Activated CD8-positive, alpha-beta memory T cell treated with anti-CD3 and anti-CD28 coated beads, Interleukin-2, amount 10 ng/mL, durations not matched to agents 7 days and 5 days (primary cell): Measurements from ENCODE around the gene ETS1. TPM values are rescaled to one million over a fixed set of nuclear protein-coding genes. Genes with fewer than 3 reads are reported as not detected.

ENCODE experiments used
- ATAC-seq: fragments of 150-1000 bp; cut with Tn5 transposase; one replicate; pipeline ENCODE4 v1.10.0; 2021; ENCODE audit warnings: moderate library complexity
- CTCF ChIA-PET: fragments of 350-600 bp; sonication (Branson Sonifier 250); formaldehyde crosslinking; loops from one replicate; lab custom pipeline; 2021; ENCODE audit warnings: antibody characterized with exemption; lab: Charles Lee
- DNase-seq: peaks from one replicate; pipeline ENCODE4 v3.0.0-alpha.2; 2020
- H3K27ac Mint-ChIP-seq: one replicate; pipeline ENCODE4 v1.8.0; 2021; ENCODE audit warnings: mild to moderate bottlenecking, mixed read lengths
- H3K27me3 Mint-ChIP-seq: one replicate; pipeline ENCODE4 v1.8.0; 2021; ENCODE audit warnings: mixed read lengths
- H3K36me3 Mint-ChIP-seq: one replicate; pipeline ENCODE4 v1.8.0; 2021; ENCODE audit warnings: mild to moderate bottlenecking, mixed read lengths
- H3K4me1 Mint-ChIP-seq: one replicate; pipeline ENCODE4 v1.8.0; 2021; ENCODE audit warnings: mixed read lengths
- H3K4me3 Mint-ChIP-seq: one replicate; pipeline ENCODE4 v1.8.0; 2021; ENCODE audit warnings: mild to moderate bottlenecking, moderate library complexity, mixed read lengths
- H3K9me3 Mint-ChIP-seq: one replicate; pipeline ENCODE4 v1.8.0; 2022; ENCODE audit warnings: low read depth, mixed read lengths
- total RNA-seq, 2 experiments: library from RNA; stranded (reverse); gene quantifications; one replicate each; pipeline ENCODE4 v1.2.3, GENCODE V29; 2021

Gene ETS1
- total RNA-seq, 2 experiments from 2014 or later = 408 to 671 TPM

- H3K36me3 Mint-ChIP-seq = peaks cover 90% of the 10 kb centered on the region
- ATAC-seq (peak; percentile 54), DNase-seq (peak; percentile 75)
- H3K4me3 Mint-ChIP-seq = peak overlapping the region; percentile 99
- no peaks in the 10 kb centered on the region for H3K9me3 Mint-ChIP-seq
- peak overlapping the region; percentile 99 for H3K27ac Mint-ChIP-seq
- peaks cover 89% of the 10 kb centered on the region for H3K4me1 Mint-ChIP-seq
- CTCF ChIA-PET = interaction anchor here (0.9 to 5.4 kb wide), 16 partner anchors 9 to 340 kb away, joined by 3 to 34 read pairs (median 5); no protein-coding TSS in a partner anchor
- H3K27me3 Mint-ChIP-seq = no peaks in the 10 kb centered on the region
Measured at GRCh38 chr11:128512474-128512996, 74.8 kb downstream of the ETS1 start.

GRCh38 chr11:128511712-128512111 lies 75.6 kb downstream of the ETS1 start:
- CTCF ChIA-PET = interaction anchor here (0.8 to 5.4 kb wide), 20 partner anchors 9 to 340 kb away, joined by 3 to 34 read pairs (median 5); no protein-coding TSS in a partner anchor

GRCh38 chr11:128509621-128510389 lies 77.6 kb downstream of the ETS1 start:
- DNase-seq = no peak
- H3K9me3 Mint-ChIP-seq = no peaks in the 10 kb centered on the region
- H3K4me3 Mint-ChIP-seq = peak overlapping the region; percentile 99
- CTCF ChIA-PET = interaction anchor here (0.8 to 14.7 kb wide), 14 partner anchors 8 to 220 kb away, joined by 3 to 108 read pairs (median 5); no protein-coding TSS in a partner anchor
- peaks cover 85% of the 10 kb centered on the region for H3K36me3 Mint-ChIP-seq
- no peaks in the 10 kb centered on the region for H3K27me3 Mint-ChIP-seq
- H3K27ac Mint-ChIP-seq = peak overlapping the region; percentile 86
- peak; percentile 22 for ATAC-seq
- peaks cover 98% of the 10 kb centered on the region for H3K4me1 Mint-ChIP-seq

More at GRCh38 chr11:128511712-128512111, 75.6 kb downstream of the ETS1 start:
- DNase-seq (no peak), ATAC-seq (no peak)
- peaks cover 95% of the 10 kb centered on the region for H3K4me1 Mint-ChIP-seq
- H3K27ac Mint-ChIP-seq = peak overlapping the region; percentile 99
- H3K27me3 Mint-ChIP-seq = no peaks in the 10 kb centered on the region
- H3K4me3 Mint-ChIP-seq = peak overlapping the region; percentile 99
- no peaks in the 10 kb centered on the region for H3K9me3 Mint-ChIP-seq
- H3K36me3 Mint-ChIP-seq = peaks cover 89% of the 10 kb centered on the region

GRCh38 chr11:128508770-128509510 lies 78.4 kb downstream of the ETS1 start:
- CTCF ChIA-PET = interaction anchor here (0.6 to 14.7 kb wide), 13 partner anchors 7 to 337 kb away, joined by 3 to 108 read pairs (median 5); no protein-coding TSS in a partner anchor
- ATAC-seq = no peak
- H3K4me3 Mint-ChIP-seq = peak overlapping the region; percentile 99
- peaks cover 98% of the 10 kb centered on the region for H3K4me1 Mint-ChIP-seq
- H3K27me3 Mint-ChIP-seq = no peaks in the 10 kb centered on the region
- no peaks in the 10 kb centered on the region for H3K9me3 Mint-ChIP-seq
- DNase-seq = no peak
- H3K36me3 Mint-ChIP-seq = peaks cover 80% of the 10 kb centered on the region
- peak overlapping the region; percentile 86 for H3K27ac Mint-ChIP-seq

GRCh38 chr11:128507936-128508335 lies 79.4 kb downstream of the ETS1 start:
- CTCF ChIA-PET = interaction anchor here (0.6 to 14.7 kb wide), 11 partner anchors 10 to 336 kb away, joined by 3 to 108 read pairs (median 5); no protein-coding TSS in a partner anchor
- peak overlapping the region; percentile 99 for H3K4me3 Mint-ChIP-seq
- DNase-seq = no peak
- H3K4me1 Mint-ChIP-seq = peaks cover 97% of the 10 kb centered on the region
- H3K27ac Mint-ChIP-seq = peak overlapping the region; percentile 86
- peaks cover 77% of the 10 kb centered on the region for H3K36me3 Mint-ChIP-seq
- no peaks in the 10 kb centered on the region for H3K9me3 Mint-ChIP-seq
- ATAC-seq = no peak
- H3K27me3 Mint-ChIP-seq = no peaks in the 10 kb centered on the region

- Mint-ChIP-seq H3K9me3 (no peaks in the 10 kb centered on the region), H3K4me3 (peak overlapping the region; percentile 99), H3K36me3 (peaks cover 74% of the 10 kb centered on the region), H3K27ac (peak overlapping the region; percentile 86), H3K27me3 (no peaks in the 10 kb centered on the region), H3K4me1 (peaks cover 97% of the 10 kb centered on the region)
- ATAC-seq (peak; percentile 17), DNase-seq (no peak)
- CTCF ChIA-PET = interaction anchor here (2.4 to 14.7 kb wide), 5 partner anchors 11 to 217 kb away, joined by 9 to 108 read pairs (median 15); no protein-coding TSS in a partner anchor
Measured at GRCh38 chr11:128506999-128507611, 80.3 kb downstream of the ETS1 start.

- no peaks in the 10 kb centered on the region for H3K27me3 Mint-ChIP-seq
- H3K27ac Mint-ChIP-seq = peak overlapping the region; percentile 86
- H3K36me3 Mint-ChIP-seq = peaks cover 74% of the 10 kb centered on the region
- H3K9me3 Mint-ChIP-seq = no peaks in the 10 kb centered on the region
- CTCF ChIA-PET = interaction anchor here (0.8 to 14.7 kb wide), 10 partner anchors 12 to 348 kb away, joined by 3 to 108 read pairs (median 10); no protein-coding TSS in a partner anchor
- peaks cover 97% of the 10 kb centered on the region for H3K4me1 Mint-ChIP-seq
- peak overlapping the region; percentile 99 for H3K4me3 Mint-ChIP-seq
- ATAC-seq (no peak), DNase-seq (no peak)
Measured at GRCh38 chr11:128506356-128506755, 81.0 kb downstream of the ETS1 start.

- ATAC-seq = no peak
- Mint-ChIP-seq H3K36me3 (peaks cover 75% of the 10 kb centered on the region), H3K9me3 (no peaks in the 10 kb centered on the region), H3K4me3 (peak overlapping the region; percentile 29), H3K4me1 (peaks cover 98% of the 10 kb centered on the region), H3K27ac (peak overlapping the region; percentile 87), H3K27me3 (no peaks in the 10 kb centered on the region)
- DNase-seq = no peak
- CTCF ChIA-PET = interaction anchor here (0.8 to 14.7 kb wide), 14 partner anchors 12 to 348 kb away, joined by 3 to 108 read pairs (median 6); no protein-coding TSS in a partner anchor
Measured at GRCh38 chr11:128505449-128506065, 81.8 kb downstream of the ETS1 start.

- CTCF ChIA-PET = interaction anchor here (0.8 to 14.7 kb wide), 16 partner anchors 9 to 215 kb away, joined by 3 to 108 read pairs (median 5); no protein-coding TSS in a partner anchor
- peaks cover 72% of the 10 kb centered on the region for H3K36me3 Mint-ChIP-seq
- no peaks in the 10 kb centered on the region for H3K9me3 Mint-ChIP-seq
Measured at GRCh38 chr11:128504486-128504885, 82.9 kb downstream of the ETS1 start.

GRCh38 chr11:128503245-128503991 lies 83.9 kb downstream of the ETS1 start:
- H3K27me3 Mint-ChIP-seq = no peaks in the 10 kb centered on the region
- no peak for DNase-seq
- H3K27ac Mint-ChIP-seq = peak overlapping the region; percentile 87
- peak overlapping the region; percentile 29 for H3K4me3 Mint-ChIP-seq
- peaks cover 71% of the 10 kb centered on the region for H3K36me3 Mint-ChIP-seq
- no peaks in the 10 kb centered on the region for H3K9me3 Mint-ChIP-seq
- H3K4me1 Mint-ChIP-seq = peaks cover 96% of the 10 kb centered on the region
- peak; percentile 20 for ATAC-seq
- CTCF ChIA-PET = interaction anchor here (0.8 to 14.7 kb wide), 18 partner anchors 8 to 327 kb away, joined by 3 to 108 read pairs (median 5); no protein-coding TSS in a partner anchor

More at GRCh38 chr11:128504486-128504885, 82.9 kb downstream of the ETS1 start:
- DNase-seq = no peak
- Mint-ChIP-seq H3K27me3 (no peaks in the 10 kb centered on the region), H3K4me3 (peak overlapping the region; percentile 29), H3K4me1 (peaks cover 96% of the 10 kb centered on the region), H3K27ac (peak overlapping the region; percentile 87)
- ATAC-seq = no peak

- no peak for ATAC-seq
- Mint-ChIP-seq H3K27me3 (no peaks in the 10 kb centered on the region), H3K4me1 (peaks cover 95% of the 10 kb centered on the region), H3K9me3 (no peaks in the 10 kb centered on the region), H3K4me3 (peak overlapping the region; percentile 50), H3K36me3 (peaks cover 72% of the 10 kb centered on the region), H3K27ac (peak overlapping the region; percentile 87)
- CTCF ChIA-PET = interaction anchor here (0.9 to 14.7 kb wide), 7 partner anchors 8 to 328 kb away, joined by 3 to 108 read pairs (median 7); no protein-coding TSS in a partner anchor
- no peak for DNase-seq
Measured at GRCh38 chr11:128502726-128503125, 84.6 kb downstream of the ETS1 start.
